NCI-H1436 treated with DMSO at 0.1 percent for 48 hours (cell line): ENCODE measurements around the gene PARD3B.

Experiments
- DNase-seq: peaks from one replicate; lab custom pipeline; 2025; lab: John Stamatoyannopoulos, UW

The PARD3B gene

DNA sequence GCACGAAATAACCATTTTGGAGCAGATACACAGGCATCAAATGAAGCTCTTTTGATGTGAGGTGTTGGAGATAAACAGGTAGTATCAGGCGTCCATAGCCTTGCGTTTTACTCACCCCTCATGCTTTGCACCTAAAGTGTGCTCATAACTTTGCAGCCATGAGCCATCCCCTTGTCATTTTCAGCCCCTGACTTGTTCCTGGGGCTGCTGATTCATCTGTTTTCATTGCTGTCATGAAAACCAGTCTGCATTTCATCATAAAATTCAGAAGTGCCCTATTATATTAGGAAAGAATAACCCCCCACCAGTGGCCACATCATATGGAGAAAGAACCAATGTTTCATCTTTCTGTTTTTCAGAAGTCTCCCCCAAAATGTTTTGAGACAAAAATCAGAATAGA is 807.3 kb downstream of the PARD3B start:
- DNase-seq, result no peak

DNA sequence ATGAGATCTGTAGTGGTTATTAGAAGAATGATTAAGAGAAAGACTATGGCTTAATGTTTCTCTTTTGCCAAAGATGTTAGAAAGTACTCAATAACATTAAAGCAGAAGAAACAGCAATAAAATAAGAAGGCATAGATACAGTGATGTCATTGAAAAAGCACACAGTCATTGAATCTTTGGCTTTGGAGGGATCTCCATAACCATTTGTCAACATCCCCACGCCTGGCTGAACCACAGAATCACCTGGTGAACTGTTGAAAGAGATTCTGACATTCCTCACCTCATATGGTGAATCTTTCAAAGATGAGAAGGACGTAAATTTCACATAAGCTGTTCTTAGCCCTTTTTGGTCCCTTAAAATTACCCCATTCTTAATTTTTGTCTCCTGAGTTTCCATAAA is 812.5 kb downstream of the PARD3B start:
- no peak for DNase-seq

DNA sequence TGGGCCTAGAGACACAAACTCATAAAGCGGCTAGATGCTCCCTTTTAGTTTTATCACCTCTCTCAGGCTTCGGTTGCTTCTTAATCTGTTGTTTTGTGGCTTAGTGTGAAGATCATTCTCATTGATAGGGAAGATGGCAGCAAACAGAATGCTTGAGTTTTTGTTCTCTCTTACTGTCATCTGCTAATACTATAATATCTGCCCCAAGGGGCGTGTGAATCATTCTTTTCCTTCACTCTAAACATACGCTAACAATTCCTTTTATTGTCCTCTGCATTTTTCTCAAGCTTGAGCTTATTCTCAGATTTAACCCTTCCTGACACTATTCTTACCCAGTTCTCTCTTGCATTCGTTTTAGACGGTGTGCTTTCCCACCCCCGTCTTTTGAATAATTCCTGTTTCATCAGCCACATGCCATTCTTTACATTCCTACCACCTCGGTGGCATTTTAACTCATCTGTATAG is 813.1 kb downstream of the PARD3B start:
- DNase-seq, result no peak

DNA sequence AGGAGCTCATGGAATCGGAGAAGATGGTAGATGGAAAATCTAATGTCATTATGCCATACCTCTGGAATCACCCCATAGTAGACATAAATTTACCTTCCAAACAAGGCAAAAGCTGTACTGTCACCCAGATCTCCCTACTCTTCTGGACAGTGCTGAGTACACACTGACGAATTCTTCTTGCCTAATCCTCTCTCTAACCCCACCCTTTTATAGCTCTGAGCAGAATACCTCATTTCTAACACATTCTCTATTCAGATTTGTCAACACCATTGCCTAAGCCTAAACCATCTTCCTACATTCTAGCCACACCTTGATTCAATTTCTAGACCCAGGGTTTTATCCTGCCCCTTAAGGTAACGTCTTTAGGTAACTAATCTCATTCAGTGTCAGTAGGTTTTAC is 816.0 kb downstream of the PARD3B start:
- no peak for DNase-seq

DNA sequence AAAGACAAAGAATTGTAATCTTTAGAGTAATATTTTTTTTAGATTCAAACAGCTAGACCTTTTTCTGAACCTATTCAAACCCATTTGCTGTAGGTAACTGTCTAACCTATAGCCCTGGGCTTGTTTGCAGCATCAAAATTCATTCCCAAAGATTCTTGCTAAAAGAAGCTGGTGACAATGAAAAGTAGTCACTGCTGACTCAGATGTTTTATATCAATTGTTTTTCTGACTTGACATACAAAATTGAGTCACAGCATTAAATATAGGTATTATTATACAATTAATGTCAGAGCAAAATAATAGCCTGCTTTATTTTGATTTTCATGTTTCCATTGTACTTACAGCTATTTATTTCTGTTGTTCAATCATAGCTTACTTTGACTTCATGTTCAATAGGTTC is 816.7 kb downstream of the PARD3B start:
- no peak for DNase-seq

DNA sequence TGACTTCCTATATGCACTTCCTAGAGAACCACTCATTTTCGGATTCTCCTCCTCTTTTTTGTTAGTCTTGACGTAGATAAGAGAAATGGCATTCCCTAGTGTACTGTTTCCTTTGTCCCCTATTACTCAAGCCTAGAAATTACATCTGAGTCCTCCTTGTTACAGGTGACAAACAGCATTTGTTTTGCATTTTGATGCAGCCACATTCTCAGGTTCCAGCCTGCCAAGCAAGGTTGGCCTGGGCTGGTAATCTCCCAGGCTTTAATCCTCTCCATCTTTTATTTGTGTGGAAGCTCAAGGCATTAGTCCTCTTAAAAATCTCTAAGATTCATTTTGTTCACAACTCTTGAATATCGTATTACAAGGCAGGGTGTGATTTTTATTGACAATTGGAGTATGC is 819.0 kb downstream of the PARD3B start:
- DNase-seq, result no peak

DNA sequence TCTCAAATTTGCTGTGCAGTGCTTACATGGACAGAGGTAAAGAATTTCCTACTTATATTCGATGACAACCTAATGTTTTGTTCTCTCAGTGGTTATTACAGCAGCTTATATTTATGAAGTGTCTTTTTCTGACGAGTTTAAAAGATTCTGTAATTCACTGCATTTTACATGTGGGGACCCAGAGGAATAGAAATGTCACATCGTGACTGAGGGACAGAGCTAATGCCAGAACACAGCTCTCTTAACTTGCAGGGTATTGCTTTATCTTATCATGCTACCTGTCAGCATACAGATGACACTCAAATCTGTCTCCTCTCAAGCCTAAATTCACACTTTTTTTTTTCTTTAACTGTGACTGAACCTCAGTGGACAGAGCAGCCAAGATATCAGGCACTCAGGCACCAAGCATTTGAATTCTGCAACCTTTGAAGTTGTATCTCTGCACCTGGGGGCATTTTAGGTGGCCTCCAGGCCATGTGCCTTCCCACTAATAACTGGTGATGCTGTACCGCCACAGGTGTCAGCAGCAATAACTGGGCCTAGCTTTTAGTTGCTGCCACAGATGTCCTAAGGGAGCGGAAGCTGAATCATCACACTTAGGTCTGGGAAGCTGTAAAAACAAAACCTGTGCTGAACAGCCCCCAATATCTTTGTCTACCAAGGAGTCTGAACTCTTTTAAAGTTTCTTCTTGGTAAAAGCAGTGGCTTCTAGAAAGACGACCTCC is 821.2 kb downstream of the PARD3B start:
- no peak for DNase-seq

DNA sequence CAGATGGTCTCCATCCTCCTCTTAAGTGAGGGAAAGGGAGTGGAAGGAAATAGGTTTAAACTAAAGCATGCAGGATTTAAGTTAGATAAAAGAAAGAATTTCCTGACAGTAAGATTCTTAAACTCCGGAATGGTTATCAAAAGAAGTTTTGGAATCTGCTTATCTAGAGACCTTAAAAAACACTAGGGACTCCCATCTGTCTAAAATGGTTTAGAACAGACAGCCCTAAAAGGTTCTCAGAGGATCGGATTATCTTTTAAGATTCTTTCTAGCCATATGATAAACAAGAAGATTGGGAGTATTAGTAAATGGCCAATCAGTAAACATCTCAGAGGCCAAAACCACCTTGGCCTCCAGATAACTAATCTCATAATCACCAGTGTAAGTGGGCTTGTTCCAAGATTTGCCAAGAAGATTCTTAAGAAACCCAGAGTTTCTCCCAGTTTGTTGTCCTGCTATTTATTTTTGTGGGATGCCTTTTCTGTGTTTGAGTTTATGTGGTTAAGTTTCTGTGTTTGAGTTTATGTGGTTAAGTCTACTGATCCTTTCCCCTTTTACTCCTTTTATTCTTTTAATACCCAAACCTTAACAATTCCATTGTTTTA is 822.2 kb downstream of the PARD3B start:
- no peak for DNase-seq

DNA sequence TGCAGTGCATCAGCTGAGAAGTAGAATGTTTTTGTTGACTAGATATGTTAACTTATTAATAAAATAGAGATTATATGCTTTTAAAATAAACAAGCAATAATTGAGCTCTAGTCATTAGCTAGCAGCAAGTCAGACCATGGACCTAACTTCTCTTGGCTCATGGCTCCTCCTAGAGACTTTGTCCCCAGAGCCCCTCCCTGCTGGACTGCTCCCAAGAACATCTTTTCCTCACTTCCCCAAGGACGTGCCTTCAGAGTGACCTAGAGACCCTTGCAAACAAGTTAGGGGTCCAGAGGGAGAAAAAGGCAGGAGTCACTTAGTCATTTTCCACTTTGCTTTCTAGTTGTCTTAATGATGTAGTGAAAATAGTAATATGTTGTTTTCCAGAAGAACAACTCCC is 824.5 kb downstream of the PARD3B start:
- no peak for DNase-seq

DNA sequence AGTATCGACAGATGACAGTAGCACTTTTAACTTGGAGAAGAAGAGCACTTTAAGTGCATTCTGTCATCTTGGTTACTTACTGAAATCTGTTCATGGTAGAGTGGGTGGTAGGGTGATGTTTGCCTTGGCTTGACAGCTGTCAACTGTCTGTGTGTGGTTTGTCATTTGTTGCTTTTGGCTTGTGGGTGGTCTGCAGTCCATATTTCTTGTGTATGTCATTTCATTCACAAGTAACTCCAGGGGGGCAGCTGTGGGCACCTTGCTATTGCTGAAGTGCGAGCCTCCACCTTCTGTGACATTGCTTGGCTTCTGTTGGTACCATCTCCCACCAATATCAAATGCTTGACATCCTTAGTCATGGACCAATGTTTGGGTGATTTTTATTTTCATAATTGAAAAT is 825.5 kb downstream of the PARD3B start:
- no peak for DNase-seq

DNA sequence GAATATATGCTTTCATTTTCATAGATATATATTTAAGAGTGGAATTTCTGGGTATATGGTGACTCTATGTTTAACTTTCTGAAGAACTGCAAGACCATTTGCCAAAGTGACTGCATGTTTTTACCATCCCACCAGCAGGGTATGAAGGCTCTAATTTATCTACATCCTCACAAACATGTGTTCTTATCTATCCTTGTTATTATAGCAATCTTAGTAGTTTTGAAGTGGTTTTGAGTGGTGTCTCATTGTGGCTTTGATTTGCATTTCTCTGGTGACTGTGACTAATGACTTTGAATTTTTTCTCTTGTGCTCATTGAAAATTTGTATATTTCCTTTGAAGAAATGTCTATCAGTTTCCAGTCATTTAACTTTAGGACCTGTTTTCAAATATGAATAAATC is 826.9 kb downstream of the PARD3B start:
- DNase-seq, result no peak

DNA sequence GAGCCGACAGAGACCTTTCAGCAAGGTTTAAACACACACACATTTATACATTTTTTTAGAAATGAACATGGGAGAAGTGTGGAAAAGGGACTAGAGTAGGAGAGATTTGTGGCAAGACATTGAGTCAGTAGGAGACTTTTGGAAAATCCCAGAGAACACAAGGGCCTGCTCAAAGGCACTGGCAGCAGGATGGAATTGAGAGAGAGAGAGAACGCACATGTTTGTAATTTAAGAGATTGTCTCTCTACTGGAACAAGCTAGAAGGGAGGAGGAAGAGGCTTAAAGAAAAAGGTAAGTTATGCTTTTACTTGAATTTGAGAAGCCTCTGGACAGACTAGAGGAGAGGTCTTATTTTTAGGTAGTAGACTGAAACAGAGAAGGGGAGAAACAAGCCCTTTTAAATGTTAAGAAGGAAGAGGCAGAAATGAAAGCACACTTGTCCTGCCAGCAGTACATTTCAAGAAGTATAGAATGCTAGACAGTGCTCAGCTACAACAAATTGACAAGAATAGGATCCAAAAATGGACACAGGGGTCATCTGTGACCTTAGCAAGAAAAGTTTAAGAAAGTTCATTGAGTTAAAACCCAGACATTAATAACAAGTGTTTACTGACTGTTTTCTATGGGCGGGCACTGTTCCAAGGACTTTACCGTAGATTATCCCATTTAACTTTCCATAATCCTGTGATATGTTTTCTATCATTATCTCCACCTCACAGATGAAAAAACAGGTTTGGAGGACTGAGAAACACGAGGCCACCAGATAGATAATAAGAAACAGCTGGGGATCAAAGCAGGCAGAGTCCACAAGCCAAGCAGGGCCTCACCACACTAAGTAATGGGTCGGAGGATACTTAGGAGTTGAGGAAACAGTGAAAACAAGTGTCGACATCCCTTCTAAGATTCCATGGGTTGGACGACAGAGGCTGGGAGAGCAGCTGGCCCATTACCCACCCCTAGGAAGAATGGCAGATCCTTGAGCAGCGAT is 830.5 kb downstream of the PARD3B start:
- no peak for DNase-seq

DNA sequence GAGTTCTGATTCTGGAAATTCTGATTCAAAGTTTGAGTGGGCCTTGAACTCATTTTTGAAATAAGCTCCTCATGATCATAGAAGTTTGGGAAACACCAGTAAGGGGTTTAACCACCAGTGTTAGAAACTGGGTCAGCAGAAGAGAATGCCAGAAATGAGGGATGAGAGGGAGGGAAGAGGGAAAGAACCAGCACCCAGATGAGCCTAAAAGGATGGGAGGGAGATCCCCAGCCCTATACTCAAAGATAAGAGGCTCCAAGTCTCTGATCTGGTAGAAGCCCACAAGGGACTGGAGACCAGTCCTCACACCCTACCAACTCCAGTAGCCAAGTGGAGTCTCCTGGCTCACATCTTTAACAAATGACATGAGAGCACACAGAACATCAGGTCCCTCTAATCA is 832.0 kb downstream of the PARD3B start:
- DNase-seq, result no peak

DNA sequence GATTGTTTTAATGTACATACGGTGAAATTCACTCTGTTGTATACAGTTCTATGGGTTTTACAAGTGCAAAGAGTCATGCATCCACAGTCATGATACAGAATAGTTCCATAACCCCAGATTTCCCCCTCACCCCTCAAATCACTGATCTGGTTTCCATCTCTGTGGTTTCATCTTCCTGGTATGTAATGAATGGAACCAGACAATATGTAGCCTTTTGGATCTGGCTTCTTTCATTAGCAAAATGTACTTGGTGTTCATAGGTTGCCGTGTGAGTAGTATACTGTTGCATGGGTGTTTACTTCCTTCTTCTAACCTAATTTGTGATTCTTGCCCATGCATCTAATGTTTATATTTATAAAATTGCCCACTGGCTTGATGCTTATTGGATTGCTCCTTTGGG is 838.3 kb downstream of the PARD3B start:
- no peak for DNase-seq

DNA sequence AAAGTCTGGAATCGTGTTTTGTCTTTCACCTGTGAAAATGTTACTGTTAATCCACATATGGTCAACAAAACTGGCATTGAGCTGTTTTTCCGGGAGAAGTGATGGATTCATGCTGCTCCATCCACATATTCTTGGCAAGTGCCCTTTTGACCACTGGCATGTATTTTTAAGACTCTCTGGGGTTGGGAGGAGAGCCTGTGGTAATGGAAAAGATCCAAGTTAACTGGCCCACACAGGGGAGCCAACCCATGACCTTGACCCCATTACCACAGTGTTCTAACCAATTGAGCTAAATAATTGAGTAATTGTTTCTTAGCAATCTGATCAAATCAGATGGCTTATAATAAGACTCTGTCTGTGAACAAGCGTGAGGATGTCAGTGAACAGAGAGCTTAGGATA is 840.8 kb downstream of the PARD3B start:
- no peak for DNase-seq

DNA sequence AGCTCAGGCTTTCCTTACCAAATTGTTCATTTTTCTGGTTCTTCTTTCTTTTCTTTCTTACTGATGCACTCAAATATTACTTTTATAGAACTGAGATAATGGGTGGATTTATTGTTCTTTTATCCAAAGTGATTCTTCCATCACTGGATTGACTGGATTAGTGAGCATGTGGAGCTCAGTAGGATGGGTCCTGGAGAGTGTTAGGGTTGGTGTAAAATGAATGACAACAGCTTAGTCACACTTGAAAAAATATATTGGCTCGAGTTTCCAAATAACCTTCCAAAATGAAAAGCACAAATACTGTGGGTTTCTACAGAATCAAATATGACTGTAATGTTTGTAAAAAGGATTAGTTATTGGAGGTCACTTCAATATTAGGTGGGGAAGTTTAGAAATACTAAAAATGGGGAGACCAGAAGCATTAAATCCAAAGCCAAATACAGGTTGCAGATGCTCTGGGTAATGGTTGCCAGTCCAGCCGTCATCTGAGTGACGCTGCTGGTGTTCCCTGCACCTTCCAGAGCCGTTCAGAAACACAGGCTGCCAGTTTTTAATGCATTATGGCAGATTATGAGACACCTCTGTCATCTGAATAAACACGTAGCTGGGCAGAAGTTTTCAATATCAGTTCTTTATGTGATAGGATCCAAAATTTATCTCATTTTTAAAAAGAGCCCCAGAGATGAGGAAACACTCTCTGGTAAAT is 842.2 kb downstream of the PARD3B start:
- DNase-seq, result no peak

DNA sequence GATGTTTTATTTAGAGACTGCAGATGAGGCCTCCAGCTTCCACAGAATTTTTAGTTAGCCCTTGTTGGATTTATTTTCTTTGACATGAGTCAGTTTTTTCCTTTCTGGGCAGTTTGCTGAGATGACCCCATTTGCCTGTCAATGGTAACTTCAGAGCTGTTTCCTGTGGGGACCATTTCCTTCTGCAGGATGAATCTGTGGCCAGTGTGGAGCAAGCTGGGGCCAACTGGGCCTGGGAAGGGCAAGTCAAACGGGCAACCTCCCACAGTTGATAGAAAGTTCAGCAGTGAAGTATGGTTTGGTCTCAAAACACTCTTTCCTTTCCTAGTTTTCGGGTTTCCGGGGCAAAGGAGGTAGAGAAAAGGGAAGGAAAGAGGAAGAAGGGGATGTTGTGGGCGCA is 845.6 kb downstream of the PARD3B start:
- no peak for DNase-seq

DNA sequence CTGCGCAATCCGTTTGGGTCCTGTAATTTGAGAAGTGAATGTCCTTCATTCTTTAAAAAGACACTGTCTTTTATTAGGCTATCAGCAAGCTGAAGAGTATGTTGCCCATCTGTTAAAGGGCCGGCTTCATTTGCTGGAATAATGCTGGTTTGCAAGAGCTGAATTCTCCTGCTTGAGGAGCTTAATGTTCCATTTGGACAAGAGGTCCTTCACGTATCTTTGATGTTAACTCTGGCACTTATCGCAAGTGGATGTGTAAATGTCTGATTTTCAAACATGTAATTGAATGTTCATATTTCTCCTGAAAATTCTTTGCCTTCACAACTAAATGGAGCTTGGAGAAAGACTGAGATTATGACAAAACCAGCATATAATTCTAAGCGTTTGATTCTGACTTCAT is 856.2 kb downstream of the PARD3B start:
- no peak for DNase-seq

DNA sequence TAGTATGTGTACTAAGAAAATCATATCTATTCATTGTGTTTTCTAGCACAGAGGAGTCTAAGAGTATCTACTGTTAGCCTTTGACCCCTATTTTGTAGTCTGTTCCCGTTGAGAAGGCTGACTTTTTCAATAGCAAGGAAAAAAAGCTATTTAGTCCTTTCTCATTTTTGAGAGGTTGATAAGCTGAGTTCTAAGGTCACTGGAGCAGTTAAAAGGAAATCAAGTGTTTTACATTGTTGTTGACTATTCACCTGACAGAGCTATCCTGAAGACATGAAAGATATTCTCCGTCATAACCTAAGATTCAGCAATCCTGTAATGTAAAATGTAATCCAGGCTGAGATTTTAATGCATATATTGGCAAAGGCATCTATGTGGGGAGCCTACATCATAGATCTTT is 856.7 kb downstream of the PARD3B start:
- DNase-seq, result no peak

DNA sequence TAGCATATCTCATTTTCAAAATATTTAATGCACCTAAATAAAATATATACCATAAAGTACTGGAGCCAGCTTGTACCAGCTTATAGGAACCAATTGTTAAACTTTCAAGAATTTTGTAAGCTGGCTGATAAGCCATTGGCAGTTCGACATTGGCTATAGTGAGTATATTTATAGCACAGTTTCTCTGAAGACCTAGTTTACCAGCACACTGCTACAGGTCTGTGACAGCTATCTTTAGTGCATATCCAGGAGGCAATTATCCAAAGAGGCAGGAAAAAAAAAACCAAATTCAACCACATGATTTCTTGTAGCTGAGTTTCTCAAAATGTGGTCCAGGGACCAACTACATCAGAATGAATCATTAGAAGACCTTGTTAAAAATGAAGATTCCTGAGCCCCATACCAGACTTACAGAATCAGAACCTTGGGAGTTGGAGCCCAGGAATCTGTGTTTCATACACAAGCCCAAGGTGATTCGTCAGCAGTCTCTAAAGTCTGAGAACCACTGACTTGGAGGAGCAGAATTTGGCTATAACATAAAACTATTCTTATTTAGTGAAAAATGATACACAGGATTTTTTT is 858.1 kb downstream of the PARD3B start:
- no peak for DNase-seq

DNA sequence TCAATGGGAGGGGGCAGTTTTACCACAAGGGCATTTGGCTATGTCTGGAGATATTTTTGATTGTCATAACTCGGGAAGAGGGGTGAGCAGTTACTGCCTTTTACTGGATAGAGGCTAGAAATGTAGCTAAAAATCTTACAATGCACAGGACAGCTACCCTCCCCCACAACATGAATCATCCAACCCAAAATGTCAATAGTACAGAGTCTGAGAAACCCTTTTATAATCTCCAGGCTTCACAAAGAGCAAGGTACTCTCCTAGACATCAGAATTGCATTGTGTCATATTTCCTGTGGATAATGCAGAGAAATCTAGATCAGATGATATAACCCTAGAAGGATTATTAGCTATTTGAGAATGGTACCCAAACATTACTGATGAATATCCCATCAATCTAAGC is 859.9 kb downstream of the PARD3B start:
- no peak for DNase-seq

DNA sequence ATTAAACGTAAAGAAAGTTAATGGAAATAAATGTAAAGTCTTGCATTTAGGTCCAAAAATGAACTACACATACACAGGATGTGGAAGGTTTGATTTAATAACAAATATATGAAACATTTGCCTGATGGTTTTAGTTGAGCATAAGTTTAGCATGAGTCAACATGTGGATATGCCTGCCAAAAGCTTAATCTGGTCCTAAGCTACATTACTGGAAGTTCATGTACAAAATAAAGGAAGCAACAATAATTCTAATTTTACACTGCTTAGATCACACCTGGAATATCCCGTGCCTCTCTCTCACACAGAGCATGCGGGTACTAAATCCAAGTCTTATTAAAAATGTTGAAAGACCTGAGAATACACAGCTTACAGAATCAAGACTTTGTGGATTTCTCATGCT is 860.5 kb downstream of the PARD3B start:
- no peak for DNase-seq
